GM19238 (cell line): Measurements from ENCODE around the gene TRIP10.
A peak's percentile ranks its signal among the peaks of the same experiment; 100 is the strongest.
"Not testable (repeated sequence)": the region's sequence is repeated elsewhere in the genome, so short reads cannot be mapped to it uniquely, and the experiment has no call there.

Experiments used
- DNase-seq: peaks from one replicate; pipeline ENCODE4 v3.0.0; 2011; ENCODE audit warnings: low spot score; ENCODE audit not compliant: insufficient read length

Gene TRIP10

GRCh38 chr19:6739883-6740588, 556 bp downstream of the TRIP10 start:
- no peak for DNase-seq

GRCh38 chr19:6740589-6741343, 1.3 kb downstream of the TRIP10 start:
- no peak for DNase-seq

GRCh38 chr19:6743066-6743465, 3.6 kb downstream of the TRIP10 start:
- no peak for DNase-seq

GRCh38 chr19:6743714-6744380, 4.4 kb downstream of the TRIP10 start:
- DNase-seq = no peak

- DNase-seq = no peak
These were observed 5.2 kb downstream of the TRIP10 start for GRCh38 chr19:6744381-6745301.

GRCh38 chr19:6745965-6746364, 6.5 kb downstream of the TRIP10 start:
- DNase-seq = no peak

GRCh38 chr19:6748543-6748942, 9.1 kb downstream of the TRIP10 start:
- DNase-seq = not testable (repeated sequence)

- no peak for DNase-seq
These were observed 10.6 kb downstream of the TRIP10 start for GRCh38 chr19:6750062-6750461.

GRCh38 chr19:6751189-6751588, 11.7 kb downstream of the TRIP10 start:
- DNase-seq = no peak

- DNase-seq = no peak
These were observed 13.0 kb downstream of the TRIP10 start for GRCh38 chr19:6752256-6753177.

GRCh38 chr19:6753178-6754031, 13.9 kb downstream of the TRIP10 start:
- DNase-seq = peak; percentile 93

GRCh38 chr19:6754136-6754535, 14.7 kb downstream of the TRIP10 start:
- DNase-seq = no peak

- no peak for DNase-seq
These were observed 15.4 kb downstream of the TRIP10 start for GRCh38 chr19:6754653-6755463.

GRCh38 chr19:6760606-6761005, 21.1 kb downstream of the TRIP10 start:
- no peak for DNase-seq

- DNase-seq = no peak
These were observed 21.7 kb downstream of the TRIP10 start for GRCh38 chr19:6761053-6761676.

GRCh38 chr19:6762253-6762797, 22.8 kb downstream of the TRIP10 start:
- not testable (repeated sequence) for DNase-seq

GRCh38 chr19:6765738-6766356, 26.4 kb downstream of the TRIP10 start:
- DNase-seq = no peak
